ENCODE results near the gene LDLRAD2. TPM values are rescaled to one million over a fixed set of nuclear protein-coding genes. Genes with fewer than 3 reads are reported as not detected.
A peak's percentile ranks its signal among the peaks of the same experiment; 100 is the strongest.

Gene LDLRAD2
- total and polyA plus RNA-seq, 2 of the 8 experiments (the other 6 are each of a cell fraction or from before 2014, with no cell fraction given), result 0.48 to 0.74 TPM

DNA sequence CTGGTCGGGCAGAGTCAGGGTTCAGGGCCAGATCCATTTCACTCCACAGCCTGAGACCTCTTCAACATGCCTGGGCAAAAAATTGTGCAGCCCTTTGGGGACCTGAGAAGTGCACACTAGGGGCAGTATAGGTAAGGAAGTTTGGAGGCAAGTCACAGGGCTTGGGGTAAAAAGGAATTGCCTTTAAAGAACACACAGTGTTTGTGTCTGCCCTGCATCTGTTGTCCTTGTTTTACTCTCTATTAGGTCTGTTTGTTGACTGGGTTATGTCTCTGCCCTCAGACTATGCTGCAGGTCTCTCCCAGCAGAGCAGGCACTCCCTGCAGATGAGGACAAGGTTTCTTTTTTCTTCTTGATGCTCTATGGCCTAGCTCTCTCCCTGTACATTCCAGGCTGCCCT, 22.0 kb downstream of the LDLRAD2 start:
- peaks cover 7 to 8% of the 10 kb centered on the region in 2 experiments; a peak in 3 of 4 replicates for H3K9me3 ChIP-seq (ENCODE audit: insufficient read depth in 2 of 2, low read depth in 1 of 2, low read length in 1 of 2)
- H3K79me2 ChIP-seq (ENCODE audit: control insufficient read depth in 1 of 2, insufficient read depth in 2 of 2, low read length in 2 of 2), result no peaks in the 10 kb centered on the region
- peaks cover 22 to 65% (median 60%) of the 10 kb centered on the region in 4 experiments for H3K36me3 ChIP-seq (ENCODE audit: control insufficient read depth in 2 of 4, insufficient read depth in 4 of 4, low read length in 3 of 4)
- no peak overlapping the region for H3K4me2 ChIP-seq (ENCODE audit: insufficient read depth in 1 of 2, low read depth in 2 of 2, low read length in 2 of 2)
- WGBS, 2 experiments (ENCODE audit: extremely low coverage in 1 of 2, insufficient coverage in 1 of 2, insufficient read length in 1 of 2, insufficient replicate concordance in 2 of 2, low coverage in 1 of 2, low lambda C conversion rate in 2 of 2, missing lambda C conversion rate in 1 of 2), result 100% methylated on average over 1 of the region's 1 CpG; no CpG with 5 or more reads in 1 of the 2 experiments
- H3K56ac ChIP-seq (replicated peaks; ENCODE audit: insufficient read length, low read depth, low read length), result no peak overlapping the region
- no peak overlapping the region for H3K14ac ChIP-seq (ENCODE audit: insufficient read length)
- ChIA-PET CTCF (ENCODE audit: partially characterized antibody) (no interaction called here), POLR2A (ENCODE audit: partially characterized antibody) (no interaction called here)
- H3K79me1 ChIP-seq (ENCODE audit: low read depth, low read length), result no peaks in the 10 kb centered on the region
- no peak overlapping the region for H2BK120ac ChIP-seq (replicated peaks; ENCODE audit: low read depth, low read length)
- DNase-seq (ENCODE audit: low read depth in 1 of 2, low spot score in 2 of 2) (no peak), FAIRE-seq (no peak)
- no peaks in the 10 kb centered on the region for H3K4me1 ChIP-seq (replicated peaks in 1 of 4; ENCODE audit: control insufficient read depth in 3 of 4, insufficient read depth in 4 of 4, low read length in 3 of 4)
- no peak overlapping the region for H3K9ac ChIP-seq (replicated peaks in 1 of 4; ENCODE audit: extremely low read depth in 1 of 4, low read depth in 3 of 4, low read length in 3 of 4)
- no peak overlapping the region for H4K5ac ChIP-seq (ENCODE audit: insufficient read length, low read depth, low read length)
- H4K8ac ChIP-seq (ENCODE audit: extremely low read depth, insufficient read depth, low read length), result no peak overlapping the region
- H3K27ac ChIP-seq (ENCODE audit: low read depth, low read length), result no peak overlapping the region
- no peak for TF ChIP-seq RNF2 (IDR thresholded peaks at IDR 0.05; ENCODE audit: borderline replicate concordance, low read depth, low read length, missing control alignments, poor library complexity, severe bottlenecking)
- TF ChIP-seq, protein P1, sequence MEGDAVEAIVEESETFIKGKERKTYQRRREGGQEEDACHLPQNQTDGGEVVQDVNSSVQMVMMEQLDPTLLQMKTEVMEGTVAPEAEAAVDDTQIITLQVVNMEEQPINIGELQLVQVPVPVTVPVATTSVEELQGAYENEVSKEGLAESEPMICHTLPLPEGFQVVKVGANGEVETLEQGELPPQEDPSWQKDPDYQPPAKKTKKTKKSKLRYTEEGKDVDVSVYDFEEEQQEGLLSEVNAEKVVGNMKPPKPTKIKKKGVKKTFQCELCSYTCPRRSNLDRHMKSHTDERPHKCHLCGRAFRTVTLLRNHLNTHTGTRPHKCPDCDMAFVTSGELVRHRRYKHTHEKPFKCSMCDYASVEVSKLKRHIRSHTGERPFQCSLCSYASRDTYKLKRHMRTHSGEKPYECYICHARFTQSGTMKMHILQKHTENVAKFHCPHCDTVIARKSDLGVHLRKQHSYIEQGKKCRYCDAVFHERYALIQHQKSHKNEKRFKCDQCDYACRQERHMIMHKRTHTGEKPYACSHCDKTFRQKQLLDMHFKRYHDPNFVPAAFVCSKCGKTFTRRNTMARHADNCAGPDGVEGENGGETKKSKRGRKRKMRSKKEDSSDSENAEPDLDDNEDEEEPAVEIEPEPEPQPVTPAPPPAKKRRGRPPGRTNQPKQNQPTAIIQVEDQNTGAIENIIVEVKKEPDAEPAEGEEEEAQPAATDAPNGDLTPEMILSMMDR (IDR thresholded peaks at IDR 0.05; ENCODE audit: control extremely low read depth in 1 of 3, insufficient read depth in 1 of 3, low read depth in 1 of 3, low read length in 3 of 3), result peak in 1 of 3 experiments; percentile 1; a peak in 1 of 4 replicates
- H2AFZ ChIP-seq (ENCODE audit: low read length), result no peak overlapping the region
- no peak overlapping the region for H2BK5ac ChIP-seq (ENCODE audit: low read depth, low read length)
- H4K91ac ChIP-seq (replicated peaks; ENCODE audit: insufficient read length, low read length), result no peak overlapping the region
- H3K23me2 ChIP-seq (ENCODE audit: low read depth, low read length), result no peaks in the 10 kb centered on the region
- no peak overlapping the region for H2AK5ac ChIP-seq (ENCODE audit: low read depth, low read length)
- no peak overlapping the region for H2BK15ac ChIP-seq (ENCODE audit: low read length)
- H4K20me1 ChIP-seq (replicated peaks in 1 of 2; ENCODE audit: control insufficient read depth in 1 of 2, insufficient read depth in 2 of 2, low read length in 2 of 2), result peaks cover 0 to 8% of the 10 kb centered on the region in 2 experiments
- no peaks in the 10 kb centered on the region for H3K27me3 ChIP-seq (replicated peaks in 1 of 4; ENCODE audit: control insufficient read depth in 3 of 4, extremely low read depth in 1 of 4, insufficient read depth in 3 of 4, low read length in 3 of 4)
- H3K18ac ChIP-seq (ENCODE audit: extremely low read depth, low read length), result no peak overlapping the region
- no peak overlapping the region for H2BK20ac ChIP-seq (ENCODE audit: low read length)
- H3K23ac ChIP-seq (ENCODE audit: insufficient read length), result no peak overlapping the region
- H2BK12ac ChIP-seq (ENCODE audit: low read depth, low read length), result no peak overlapping the region
- no peak overlapping the region for H3K4ac ChIP-seq (replicated peaks; ENCODE audit: insufficient read length, low read depth, low read length)
- no peak overlapping the region for H3K4me3 ChIP-seq (ENCODE audit: extremely low read depth in 1 of 4, insufficient read depth in 2 of 4, low read depth in 3 of 4, low read length in 4 of 4)

Data from H1 (cell line).